Right atrium auricular region (tissue), 2 donors: ENCODE measurements around the gene TMEM190. TPM values are rescaled to one million over a fixed set of nuclear protein-coding genes. Genes with fewer than 3 reads are reported as not detected.
"Not testable (repeated sequence)": the region's sequence is repeated elsewhere in the genome, so short reads cannot be mapped to it uniquely, and the experiment has no call there.

Experiments used
- DNase-seq: peaks from one replicate; pipeline ENCODE4 v3.0.0-alpha.2; 2019; ENCODE audit warnings: low spot score
- H3K27ac ChIP-seq, 2 donors: fragments of 200-600 bp; sonication (generic); 1 replicate in 1 of 2; 2 replicates in 1 of 2; pipeline ENCODE4 v1.5.1; 2016 to 2019
- H3K27me3 ChIP-seq, 2 donors: fragments of 200-600 bp; sonication (generic); one replicate each; pipeline versions ENCODE4 v1.5.1 to v1.6.0; 2017 to 2019
- H3K36me3 ChIP-seq: fragments of 200-600 bp; sonication (generic); one replicate; pipeline ENCODE4 v1.5.1; 2016
- H3K4me1 ChIP-seq, 2 donors: fragments of 200-600 bp; sonication (generic); one replicate each; pipeline versions ENCODE4 v1.5.1 to v1.6.0; 2017 to 2019
- H3K4me3 ChIP-seq, 2 donors: fragments of 200-600 bp; sonication (generic); 1 replicate in 1 of 2; 2 replicates in 1 of 2; pipeline ENCODE4 v1.5.1; 2017 to 2019; ENCODE audit warnings: mild to moderate bottlenecking in 1 of 2, moderate library complexity in 1 of 2
- H3K9me3 ChIP-seq, 2 donors: fragments of 200-600 bp; sonication (generic); one replicate each; pipeline ENCODE4 v1.5.1; 2019
- total RNA-seq, 2 donors: library from RNA; depleted of rRNA; stranded (reverse); fragments of >200 nt; gene quantifications; one replicate each; pipeline ENCODE4 v1.1.0, GENCODE V29; 2016
- TF ChIP-seq, protein P1 (sequence below), 2 donors: fragments of 200-600 bp; sonication (generic); IDR thresholded peaks; one replicate each; pipeline ENCODE4 v1.5.1; 2019; ENCODE audit warnings: antibody characterized with exemption in 2 of 2

TMEM190 gene
- not detected for total RNA-seq

DNA sequence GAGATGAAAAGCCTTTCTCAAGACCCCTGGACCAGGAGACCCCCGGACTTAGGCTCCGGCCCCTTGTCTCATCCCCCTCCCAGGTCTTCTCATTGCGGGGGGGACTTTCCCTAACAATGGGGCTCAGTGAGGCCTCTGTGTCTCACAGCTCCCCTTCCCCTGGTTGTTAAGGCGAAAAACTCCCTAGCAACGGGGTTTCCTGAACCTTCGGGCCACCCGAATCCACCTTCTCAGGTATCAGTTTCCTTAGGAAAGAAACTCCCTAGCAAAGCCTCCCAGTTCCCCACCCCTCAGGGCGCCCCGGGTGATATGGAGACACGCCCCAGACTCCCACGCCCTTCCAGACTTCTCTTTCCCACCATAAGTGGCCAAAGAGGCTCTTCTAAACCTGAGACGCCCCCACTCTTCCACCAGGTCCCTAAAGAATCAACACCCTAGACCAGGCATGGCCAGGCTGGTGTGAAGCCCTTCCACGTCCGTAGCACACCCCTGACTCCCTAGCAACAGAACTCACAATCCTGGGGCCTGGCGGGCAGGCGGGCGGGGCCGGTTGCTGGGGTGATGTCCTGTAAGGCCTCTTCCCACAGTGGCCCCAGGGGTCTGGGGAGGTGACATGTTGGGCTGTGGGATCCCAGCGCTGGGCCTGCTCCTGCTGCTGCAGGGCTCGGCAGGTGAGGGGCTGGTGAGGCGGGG lies at the start of gene TMEM190:
Gene TMEM190 (plus strand): TSS at position 586 of the 693 bp plus-strand sequence. CDS start 28 bp downstream, at position 614.
- H3K9me3 ChIP-seq = no peaks in the 10 kb centered on the region
- no peak within 1 kb of the TSS for H3K4me3 ChIP-seq
- DNase-seq = no peak
- peaks cover 0 to 7% of the 10 kb centered on the region in 2 donors for H3K4me1 ChIP-seq
- H3K36me3 ChIP-seq = no peaks in the 10 kb centered on the region
- peaks cover 3 to 25% of the 10 kb centered on the region in 2 donors for H3K27me3 ChIP-seq
- H3K27ac ChIP-seq = no peak within 1 kb of the TSS
- TF ChIP-seq, protein P1, sequence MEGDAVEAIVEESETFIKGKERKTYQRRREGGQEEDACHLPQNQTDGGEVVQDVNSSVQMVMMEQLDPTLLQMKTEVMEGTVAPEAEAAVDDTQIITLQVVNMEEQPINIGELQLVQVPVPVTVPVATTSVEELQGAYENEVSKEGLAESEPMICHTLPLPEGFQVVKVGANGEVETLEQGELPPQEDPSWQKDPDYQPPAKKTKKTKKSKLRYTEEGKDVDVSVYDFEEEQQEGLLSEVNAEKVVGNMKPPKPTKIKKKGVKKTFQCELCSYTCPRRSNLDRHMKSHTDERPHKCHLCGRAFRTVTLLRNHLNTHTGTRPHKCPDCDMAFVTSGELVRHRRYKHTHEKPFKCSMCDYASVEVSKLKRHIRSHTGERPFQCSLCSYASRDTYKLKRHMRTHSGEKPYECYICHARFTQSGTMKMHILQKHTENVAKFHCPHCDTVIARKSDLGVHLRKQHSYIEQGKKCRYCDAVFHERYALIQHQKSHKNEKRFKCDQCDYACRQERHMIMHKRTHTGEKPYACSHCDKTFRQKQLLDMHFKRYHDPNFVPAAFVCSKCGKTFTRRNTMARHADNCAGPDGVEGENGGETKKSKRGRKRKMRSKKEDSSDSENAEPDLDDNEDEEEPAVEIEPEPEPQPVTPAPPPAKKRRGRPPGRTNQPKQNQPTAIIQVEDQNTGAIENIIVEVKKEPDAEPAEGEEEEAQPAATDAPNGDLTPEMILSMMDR (IDR thresholded peaks at IDR 0.05) = no peak

DNA sequence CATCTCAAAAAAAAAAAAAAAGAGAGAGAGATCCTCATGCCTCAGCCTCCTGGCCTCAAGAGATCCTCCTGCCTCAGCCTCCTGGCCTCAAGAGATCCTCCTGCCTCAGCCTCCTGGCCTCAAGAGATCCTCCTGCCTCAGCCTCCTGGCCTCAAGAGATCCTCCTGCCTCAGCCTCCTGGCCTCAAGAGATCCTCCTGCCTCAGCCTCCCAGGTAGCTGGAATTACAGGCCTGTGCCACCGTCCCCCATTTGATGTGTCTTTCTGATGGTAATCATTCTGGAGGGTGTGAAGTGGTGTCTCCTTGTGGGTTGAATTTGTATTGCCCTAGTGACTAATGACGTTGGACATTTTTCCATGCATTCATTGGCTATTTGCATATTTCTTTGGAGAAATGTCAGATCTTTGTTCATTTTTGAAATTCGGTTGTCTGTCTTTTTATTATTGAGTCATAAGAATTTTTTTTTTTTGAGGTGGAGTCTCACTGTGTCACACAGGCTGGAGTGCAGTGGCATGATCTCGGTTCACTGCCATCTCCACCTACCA lies 47.8 kb upstream of the TMEM190 start:
- DNase-seq, H3K27me3 ChIP-seq, H3K4me3 ChIP-seq: not testable (repeated sequence)

DNA sequence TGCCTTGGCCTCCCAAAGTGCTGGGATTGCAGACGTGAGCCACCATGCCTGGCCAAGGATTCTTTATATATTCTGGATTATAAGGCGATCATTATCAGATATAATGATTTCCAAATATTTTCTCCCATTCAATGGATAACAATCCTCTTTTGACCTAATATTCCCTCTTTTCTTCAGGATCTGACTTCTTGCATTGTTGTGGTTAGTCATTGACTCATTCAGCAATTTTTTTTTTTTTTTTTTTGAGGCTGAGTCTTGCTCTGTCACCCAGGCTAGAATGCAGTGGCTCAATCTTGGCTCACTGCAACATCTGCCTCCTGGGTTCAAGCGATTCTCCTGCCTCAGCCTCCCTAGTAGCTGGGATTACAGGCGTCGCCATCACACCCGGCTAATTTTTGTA lies 46.8 kb upstream of the TMEM190 start:
- H3K9me3 ChIP-seq, H3K27ac ChIP-seq, H3K4me3 ChIP-seq, H3K4me1 ChIP-seq, H3K36me3 ChIP-seq, DNase-seq, H3K27me3 ChIP-seq: not testable (repeated sequence)

More for the DNA sequence above, 47.8 kb upstream of the TMEM190 start:
- not testable (repeated sequence) for H3K4me1 ChIP-seq, H3K36me3 ChIP-seq, H3K9me3 ChIP-seq, H3K27ac ChIP-seq

DNA sequence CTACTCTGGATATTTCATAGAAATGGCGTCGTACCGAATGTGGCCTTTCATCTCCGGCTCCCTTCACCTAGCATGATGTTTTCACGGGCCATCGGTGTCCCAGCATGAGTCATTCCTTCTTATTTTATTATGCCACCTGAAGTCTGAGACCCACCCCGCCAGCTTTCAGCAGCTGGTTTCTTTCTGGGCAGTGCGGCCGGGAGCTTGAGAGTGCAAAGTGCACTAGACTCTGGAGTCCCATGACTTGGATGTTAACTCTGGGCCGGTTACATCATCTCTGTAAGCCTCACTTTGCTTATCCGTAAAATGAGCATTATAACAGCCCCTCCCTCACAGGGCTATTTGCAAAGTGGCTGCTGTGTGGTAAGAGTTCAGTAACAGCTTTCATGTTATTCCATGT lies 42.8 kb upstream of the TMEM190 start:
- Histone ChIP-seq H3K27me3 (no peaks in the 10 kb centered on the region), H3K27ac (no peak overlapping the region), H3K36me3 (no peaks in the 10 kb centered on the region), H3K4me3 (no peak overlapping the region), H3K4me1 (peaks cover 0 to 8% of the 10 kb centered on the region in 2 donors), H3K9me3 (no peaks in the 10 kb centered on the region)
- TF ChIP-seq, protein P1 (IDR thresholded peaks at IDR 0.05) = no peak
- no peak for DNase-seq

DNA sequence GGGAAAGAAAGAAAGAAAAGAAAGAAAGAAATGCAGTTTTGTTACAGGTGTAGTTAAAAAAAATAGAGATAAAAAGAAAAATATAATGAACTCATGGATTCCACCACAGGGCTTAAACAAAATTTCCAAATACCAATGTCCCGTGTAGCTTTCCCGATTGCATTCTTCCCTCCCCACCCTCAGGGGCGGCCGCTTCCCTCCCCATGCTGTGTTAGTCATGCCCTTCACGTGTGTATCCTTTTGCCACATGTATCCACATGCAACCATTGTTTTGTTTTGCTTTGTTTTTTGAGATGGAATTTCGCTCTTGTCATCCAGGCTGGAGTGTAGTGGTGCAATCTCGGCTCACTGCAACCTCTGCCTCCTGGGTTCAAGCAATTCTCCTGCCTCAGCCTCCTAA lies 40.5 kb upstream of the TMEM190 start:
- H3K27ac ChIP-seq = no peak overlapping the region
- TF ChIP-seq, protein P1 (IDR thresholded peaks at IDR 0.05) = no peak
- no peaks in the 10 kb centered on the region for H3K9me3 ChIP-seq
- no peak for DNase-seq
- H3K27me3 ChIP-seq = no peaks in the 10 kb centered on the region
- H3K4me1 ChIP-seq = peaks cover 0 to 21% of the 10 kb centered on the region in 2 donors
- no peak overlapping the region for H3K4me3 ChIP-seq
- H3K36me3 ChIP-seq = no peaks in the 10 kb centered on the region

DNA sequence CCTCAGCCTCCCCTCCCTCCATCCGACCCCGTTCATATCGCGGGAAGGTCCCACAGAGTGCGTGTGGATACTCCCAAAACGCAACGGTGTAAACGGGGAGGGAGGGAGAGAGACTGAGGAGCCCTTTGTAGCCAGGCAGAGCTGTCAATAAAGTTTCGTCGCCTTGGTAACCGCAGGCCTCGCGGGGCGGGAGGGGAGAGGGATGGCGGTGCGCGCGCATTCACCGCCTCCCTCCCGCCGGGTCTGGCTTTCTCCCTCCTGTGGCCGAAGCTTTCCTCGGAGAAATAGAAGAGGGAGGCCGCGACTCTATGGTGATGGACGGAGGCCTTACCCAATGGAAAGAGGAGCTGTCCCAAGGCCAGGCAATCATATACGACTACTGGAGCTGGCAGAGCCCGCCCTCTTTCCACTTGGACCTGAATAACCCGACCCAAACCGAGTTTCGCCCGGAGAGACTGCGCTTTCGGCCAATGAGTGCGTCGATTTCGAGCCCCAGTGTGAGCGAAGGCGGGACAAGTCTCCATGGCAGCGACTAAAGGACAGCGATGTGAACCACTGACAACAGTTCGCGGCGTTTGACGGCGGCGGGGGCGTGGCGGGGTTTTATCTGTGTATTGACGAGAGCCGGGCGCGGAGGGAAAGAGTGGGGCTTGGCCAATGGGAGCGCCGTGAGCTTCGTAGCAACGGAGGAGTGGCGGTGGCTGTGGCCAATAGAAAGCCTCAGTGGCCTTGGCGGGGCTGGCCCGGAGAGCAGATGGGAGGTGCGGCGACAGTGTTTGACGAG lies 37.3 kb upstream of the TMEM190 start, which contains the start of gene KMT5C:
Gene KMT5C (plus strand): TSS at position 772 of the 784 bp plus-strand sequence. CDS start 2,061 bp downstream, outside the sequence.
- peak; percentile 100 for DNase-seq
- Histone ChIP-seq H3K4me1 (peaks cover 0 to 26% of the 10 kb centered on the region in 2 donors), H3K27me3 (no peaks in the 10 kb centered on the region), H3K36me3 (peaks cover 10% of the 10 kb centered on the region), H3K4me3 (peak within 1 kb of the TSS; percentile 68 to 81), H3K9me3 (no peaks in the 10 kb centered on the region), H3K27ac (peak within 1 kb of the TSS; percentile 94 to 95)
- TF ChIP-seq, protein P1 (IDR thresholded peaks at IDR 0.05) = peak in 1 of 2 donors; percentile 21
